ENCODE measurements around the gene NGFR.

GRCh38 chr17:49486012-49486641, 9.0 kb upstream of the NGFR start:
- TF ChIP-seq, protein P1, sequence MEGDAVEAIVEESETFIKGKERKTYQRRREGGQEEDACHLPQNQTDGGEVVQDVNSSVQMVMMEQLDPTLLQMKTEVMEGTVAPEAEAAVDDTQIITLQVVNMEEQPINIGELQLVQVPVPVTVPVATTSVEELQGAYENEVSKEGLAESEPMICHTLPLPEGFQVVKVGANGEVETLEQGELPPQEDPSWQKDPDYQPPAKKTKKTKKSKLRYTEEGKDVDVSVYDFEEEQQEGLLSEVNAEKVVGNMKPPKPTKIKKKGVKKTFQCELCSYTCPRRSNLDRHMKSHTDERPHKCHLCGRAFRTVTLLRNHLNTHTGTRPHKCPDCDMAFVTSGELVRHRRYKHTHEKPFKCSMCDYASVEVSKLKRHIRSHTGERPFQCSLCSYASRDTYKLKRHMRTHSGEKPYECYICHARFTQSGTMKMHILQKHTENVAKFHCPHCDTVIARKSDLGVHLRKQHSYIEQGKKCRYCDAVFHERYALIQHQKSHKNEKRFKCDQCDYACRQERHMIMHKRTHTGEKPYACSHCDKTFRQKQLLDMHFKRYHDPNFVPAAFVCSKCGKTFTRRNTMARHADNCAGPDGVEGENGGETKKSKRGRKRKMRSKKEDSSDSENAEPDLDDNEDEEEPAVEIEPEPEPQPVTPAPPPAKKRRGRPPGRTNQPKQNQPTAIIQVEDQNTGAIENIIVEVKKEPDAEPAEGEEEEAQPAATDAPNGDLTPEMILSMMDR (IDR thresholded peaks at IDR 0.05; ENCODE audit: insufficient read depth, low read length, poor library complexity, severe bottlenecking), result no peak
- TF ChIP-seq EZH2phosphoT487 (conservative IDR thresholded peaks at IDR 0.05; ENCODE audit: low read length), result no peak
